ENCODE data around the gene NTSR1.
A peak's percentile ranks its signal among the peaks of the same experiment; 100 is the strongest.

The NTSR1 gene

DNA sequence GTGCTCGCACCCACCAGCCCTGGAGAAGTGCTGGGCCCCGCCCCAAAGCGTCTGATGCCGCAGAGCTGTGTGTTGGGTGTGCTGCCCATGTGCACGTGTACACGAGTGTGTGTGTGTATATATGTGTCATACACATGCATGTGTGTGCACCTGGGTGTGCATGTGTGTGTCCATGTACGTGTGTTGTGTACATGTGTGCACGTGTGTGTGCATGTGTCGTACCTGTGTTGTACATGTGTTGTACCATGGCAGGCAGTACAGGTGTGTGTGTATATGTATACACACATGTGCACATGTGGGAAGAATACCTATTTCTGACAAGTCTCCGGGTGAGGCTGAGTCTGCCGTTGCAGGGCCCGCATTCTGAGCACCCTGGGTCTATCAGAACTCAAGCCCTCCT lies 81.4 kb downstream of the NTSR1 start:
- Histone ChIP-seq H3K36me3 (ENCODE audit: control insufficient read depth, insufficient read depth, low read length) (no peaks in the 10 kb centered on the region), H3K9me3 (ENCODE audit: control insufficient read depth, low read length) (no peaks in the 10 kb centered on the region), H3K27me3 (ENCODE audit: control insufficient read depth, insufficient read depth, low read length) (peaks cover 5% of the 10 kb centered on the region), H3K4me1 (ENCODE audit: control insufficient read depth, insufficient read depth, low read length) (peaks cover 12% of the 10 kb centered on the region), H3K9ac (ENCODE audit: low read length) (no peak overlapping the region), H3K4me3 (ENCODE audit: low read length) (no peak overlapping the region)

DNA sequence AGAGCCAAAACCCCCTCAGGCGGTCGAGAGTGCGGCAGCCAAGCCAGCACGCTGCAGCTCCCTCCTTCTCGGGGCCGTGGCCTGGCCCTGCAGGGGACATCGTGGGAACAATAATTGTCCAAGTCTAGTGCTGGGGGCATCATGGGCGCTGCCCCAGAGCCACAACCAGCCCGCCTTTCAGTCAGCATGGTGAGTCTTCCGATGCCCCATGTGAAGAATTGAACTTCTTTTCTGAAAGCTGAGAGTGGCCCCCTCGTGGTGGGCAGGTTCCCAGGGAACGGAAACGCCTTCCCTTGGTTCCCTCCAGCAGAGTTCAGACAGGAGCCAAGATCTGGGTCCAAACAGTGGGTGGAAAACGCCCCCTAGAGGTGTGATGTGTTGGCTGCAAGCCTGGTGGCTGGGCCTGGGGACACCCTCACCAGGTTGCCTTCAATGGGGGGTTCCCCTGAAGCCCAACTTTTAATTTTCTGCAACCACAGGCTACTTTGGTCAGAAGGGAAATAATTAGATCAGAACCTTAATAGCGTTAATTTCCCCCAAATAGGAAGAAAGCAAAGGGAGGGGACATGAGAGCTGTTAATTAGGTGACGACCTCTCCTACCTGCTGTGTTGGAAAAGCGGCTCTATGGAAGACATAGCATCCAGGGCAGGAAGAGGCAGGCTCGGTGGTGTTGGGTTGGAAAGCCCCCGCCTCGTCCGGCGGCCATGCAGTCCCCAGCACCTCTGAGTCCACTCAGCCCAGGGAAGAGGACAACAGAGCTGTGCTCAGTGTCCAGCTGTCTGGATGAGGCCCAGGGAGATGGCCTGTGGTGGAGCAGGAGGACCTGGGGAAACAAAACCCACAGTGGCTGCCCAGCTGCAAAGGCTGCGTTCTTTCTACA lies 82.9 kb downstream of the NTSR1 start:
- Histone ChIP-seq H3K9ac (ENCODE audit: low read length) (no peak overlapping the region), H3K4me3 (ENCODE audit: low read length) (no peak overlapping the region)

DNA sequence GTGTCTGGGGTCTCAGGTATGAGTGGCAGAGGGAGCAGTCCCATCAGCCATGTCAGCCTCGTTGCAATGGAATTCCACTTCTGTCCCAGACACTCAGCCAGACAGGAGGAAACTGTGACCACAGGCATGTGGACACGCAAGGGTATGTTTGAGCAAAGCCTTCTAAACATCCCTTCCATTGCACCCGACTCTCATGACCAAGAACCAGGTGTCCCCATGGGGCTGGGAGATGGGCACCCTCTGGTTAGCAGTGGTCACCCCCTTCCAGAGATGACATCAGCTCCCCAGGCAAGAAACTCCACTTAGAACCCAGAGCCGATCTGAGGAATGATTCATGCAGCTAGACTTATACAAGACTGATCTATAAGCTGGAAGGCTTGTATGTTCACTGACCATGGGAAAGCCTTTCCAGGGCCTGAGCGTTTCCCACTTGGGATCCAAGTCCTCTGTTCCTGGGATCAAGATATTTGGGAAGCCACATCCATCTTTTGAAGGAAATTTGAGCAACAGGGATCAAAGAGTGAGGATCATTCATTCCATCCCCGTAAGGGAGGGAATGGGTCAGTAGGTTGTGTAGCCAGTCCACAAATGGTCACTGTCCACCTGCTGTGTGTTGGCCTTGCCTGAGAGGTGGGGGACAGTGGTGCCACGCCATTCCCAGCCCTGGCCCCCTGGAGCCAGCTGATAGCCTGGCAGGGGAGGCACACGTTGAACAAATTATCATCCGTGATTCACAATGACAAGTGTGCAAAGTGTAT lies 83.7 kb downstream of the NTSR1 start:
- H3K4me3 ChIP-seq (ENCODE audit: low read length) = no peak overlapping the region
- H3K9ac ChIP-seq (ENCODE audit: low read length) = no peak overlapping the region
- H3K36me3 ChIP-seq (ENCODE audit: control insufficient read depth, insufficient read depth, low read length) = no peaks in the 10 kb centered on the region
- H3K9me3 ChIP-seq (ENCODE audit: control insufficient read depth, low read length) = no peaks in the 10 kb centered on the region
- peaks cover 17% of the 10 kb centered on the region for H3K4me1 ChIP-seq (ENCODE audit: control insufficient read depth, insufficient read depth, low read length)
- peaks cover 5% of the 10 kb centered on the region for H3K27me3 ChIP-seq (ENCODE audit: control insufficient read depth, insufficient read depth, low read length)

More for the DNA sequence above, 82.9 kb downstream of the NTSR1 start:
- H3K36me3 ChIP-seq (ENCODE audit: control insufficient read depth, insufficient read depth, low read length) = no peaks in the 10 kb centered on the region
- H3K27me3 ChIP-seq (ENCODE audit: control insufficient read depth, insufficient read depth, low read length) = peaks cover 5% of the 10 kb centered on the region
- H3K9me3 ChIP-seq (ENCODE audit: control insufficient read depth, low read length) = no peaks in the 10 kb centered on the region
- peaks cover 12% of the 10 kb centered on the region for H3K4me1 ChIP-seq (ENCODE audit: control insufficient read depth, insufficient read depth, low read length)

DNA sequence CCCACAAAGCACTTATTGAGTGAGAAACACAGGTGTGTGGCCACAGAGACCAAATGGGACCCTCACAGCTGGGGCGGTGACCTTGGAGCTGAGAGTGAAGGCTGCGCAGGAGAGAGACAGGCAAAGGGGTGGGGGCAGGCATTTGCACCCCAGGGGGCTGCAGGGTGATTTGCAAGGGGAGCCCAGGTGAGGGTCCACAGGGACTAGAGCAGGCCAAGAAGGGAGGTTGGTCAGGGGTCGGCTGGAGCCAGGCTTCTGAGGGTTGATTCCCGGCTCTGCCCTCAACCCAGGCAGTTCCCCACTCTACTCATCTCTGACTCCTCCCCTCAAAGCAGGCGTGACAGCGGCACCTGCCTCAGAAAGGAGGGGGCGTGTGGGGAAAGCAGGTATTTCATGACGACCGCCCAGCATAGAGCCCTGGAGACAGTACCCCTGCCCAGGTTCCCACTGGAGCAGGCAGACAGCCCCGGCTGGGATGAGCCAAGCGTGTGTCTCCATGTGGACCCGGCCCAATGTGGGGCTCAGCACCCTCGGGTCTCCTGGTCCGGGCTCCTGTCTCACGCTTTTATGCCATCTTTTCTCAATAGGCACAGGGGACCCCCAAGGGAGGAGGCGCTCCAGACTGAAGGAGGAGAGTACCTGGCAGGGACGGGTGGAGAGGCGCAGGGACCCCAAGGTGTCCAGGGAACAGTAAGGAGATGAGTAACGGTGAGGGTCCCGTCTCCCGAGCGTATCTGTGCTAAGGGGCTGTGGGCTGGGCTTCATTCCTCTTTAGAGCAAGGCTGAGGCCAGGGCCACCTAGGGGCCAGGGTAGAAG lies 84.5 kb downstream of the NTSR1 start:
- Histone ChIP-seq H3K9ac (ENCODE audit: low read length) (peak overlapping the region; percentile 67), H3K27me3 (ENCODE audit: control insufficient read depth, insufficient read depth, low read length) (peaks cover 5% of the 10 kb centered on the region), H3K4me1 (ENCODE audit: control insufficient read depth, insufficient read depth, low read length) (peaks cover 25% of the 10 kb centered on the region), H3K36me3 (ENCODE audit: control insufficient read depth, insufficient read depth, low read length) (no peaks in the 10 kb centered on the region), H3K4me3 (ENCODE audit: low read length) (no peak overlapping the region), H3K9me3 (ENCODE audit: control insufficient read depth, low read length) (no peaks in the 10 kb centered on the region)

DNA sequence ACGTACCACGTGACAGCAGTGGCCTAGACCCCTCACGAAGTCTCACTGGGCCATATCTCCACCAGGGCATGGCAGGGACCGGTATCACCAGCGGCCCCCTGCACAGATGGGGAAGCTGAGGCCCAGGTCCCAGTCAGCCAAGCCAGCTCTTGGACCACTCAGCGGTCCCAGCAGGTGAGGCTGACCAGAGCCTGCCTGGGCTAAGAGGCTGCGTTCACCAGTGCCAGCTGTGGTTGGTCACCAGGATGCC lies 85.0 kb downstream of the NTSR1 start:
- peaks cover 5% of the 10 kb centered on the region for H3K27me3 ChIP-seq (ENCODE audit: control insufficient read depth, insufficient read depth, low read length)
- H3K9ac ChIP-seq (ENCODE audit: low read length) = peak overlapping the region; percentile 67
- H3K4me3 ChIP-seq (ENCODE audit: low read length) = no peak overlapping the region
- no peaks in the 10 kb centered on the region for H3K36me3 ChIP-seq (ENCODE audit: control insufficient read depth, insufficient read depth, low read length)
- H3K4me1 ChIP-seq (ENCODE audit: control insufficient read depth, insufficient read depth, low read length) = peaks cover 31% of the 10 kb centered on the region
- H3K9me3 ChIP-seq (ENCODE audit: control insufficient read depth, low read length) = no peaks in the 10 kb centered on the region

DNA sequence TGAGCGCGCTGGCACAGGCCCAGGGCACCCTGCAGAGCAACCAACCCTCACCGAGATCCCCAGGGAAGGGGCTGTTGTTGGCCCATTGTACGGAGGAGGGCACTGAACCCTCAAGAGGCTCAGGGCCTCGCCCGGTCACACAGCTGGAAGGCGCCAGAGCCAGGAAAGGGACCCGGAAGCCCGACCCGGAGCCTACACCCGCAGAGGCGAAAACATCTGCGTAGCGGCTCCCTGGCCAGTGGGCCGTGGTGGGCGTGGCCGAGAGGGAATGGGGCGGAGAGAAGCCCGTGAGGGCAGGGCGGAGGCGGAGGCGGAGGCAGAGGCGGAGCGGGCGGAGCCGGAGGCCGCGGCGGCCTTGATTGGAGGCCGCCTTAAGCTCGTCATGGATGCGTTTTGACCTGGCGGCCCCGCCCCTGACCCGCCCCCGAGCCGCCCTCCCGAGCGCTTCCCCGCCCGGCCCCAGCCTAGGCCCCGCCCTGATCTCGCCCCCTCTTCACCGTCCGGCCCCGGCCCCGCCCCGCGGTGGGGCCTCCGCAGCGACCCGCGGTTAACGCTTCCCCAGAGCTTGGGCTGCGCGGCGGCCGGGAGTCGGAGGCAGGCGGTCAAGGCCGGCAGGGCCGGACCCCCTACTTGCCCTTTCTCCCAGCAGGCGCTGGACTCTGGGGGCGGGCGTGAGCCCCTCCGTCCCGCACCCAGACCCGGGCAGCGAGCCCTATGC lies 85.5 kb downstream of the NTSR1 start:
- peak overlapping the region; percentile 71 for H3K9ac ChIP-seq (ENCODE audit: low read length)
- H3K36me3 ChIP-seq (ENCODE audit: control insufficient read depth, insufficient read depth, low read length) = no peaks in the 10 kb centered on the region
- H3K4me1 ChIP-seq (ENCODE audit: control insufficient read depth, insufficient read depth, low read length) = peaks cover 32% of the 10 kb centered on the region
- H3K27me3 ChIP-seq (ENCODE audit: control insufficient read depth, insufficient read depth, low read length) = peaks cover under 1% of the 10 kb centered on the region
- peak overlapping the region; percentile 49 for H3K4me3 ChIP-seq (ENCODE audit: low read length)
- H3K9me3 ChIP-seq (ENCODE audit: control insufficient read depth, low read length) = no peaks in the 10 kb centered on the region

DNA sequence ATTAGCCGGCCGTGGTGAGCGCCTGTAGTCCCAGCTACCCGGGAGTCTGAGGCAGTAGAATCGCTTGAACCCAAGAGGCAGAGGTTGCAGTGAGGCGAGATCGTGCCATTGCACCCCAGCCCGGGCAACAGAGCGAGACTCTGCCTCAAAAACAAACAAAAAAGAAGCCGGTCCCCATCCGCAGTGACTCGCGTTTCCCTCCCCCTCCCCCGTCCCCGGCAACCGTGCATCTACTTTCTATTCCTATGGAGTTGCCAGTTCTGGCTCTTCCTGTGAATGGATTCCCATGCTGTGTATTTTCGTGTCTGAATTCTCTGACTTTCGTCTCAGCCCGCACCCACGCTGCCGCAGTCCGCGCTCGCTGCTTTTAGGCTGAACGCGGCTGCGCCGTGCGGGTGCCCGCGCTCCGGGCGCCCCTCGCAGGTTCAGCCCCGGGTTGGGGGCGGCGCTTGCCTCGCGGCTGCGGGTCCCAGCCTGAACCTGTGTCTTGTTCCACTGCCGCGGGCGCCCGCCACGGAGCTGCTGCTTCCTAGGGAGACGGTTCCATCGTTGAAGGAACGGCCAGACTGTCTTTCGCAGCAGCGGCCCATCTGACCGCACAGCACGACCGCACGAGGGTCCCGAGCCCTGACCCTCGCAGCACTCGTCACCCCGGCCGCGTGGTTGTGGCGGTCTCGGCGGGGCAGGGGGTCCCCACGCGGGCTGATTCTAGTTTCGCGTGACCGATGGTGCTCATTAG lies 86.6 kb downstream of the NTSR1 start:
- H3K4me1 ChIP-seq (ENCODE audit: control insufficient read depth, insufficient read depth, low read length) = peaks cover 32% of the 10 kb centered on the region
- H3K9ac ChIP-seq (ENCODE audit: low read length) = peak overlapping the region; percentile 71
- no peaks in the 10 kb centered on the region for H3K36me3 ChIP-seq (ENCODE audit: control insufficient read depth, insufficient read depth, low read length)
- peak overlapping the region; percentile 49 for H3K4me3 ChIP-seq (ENCODE audit: low read length)
- H3K27me3 ChIP-seq (ENCODE audit: control insufficient read depth, insufficient read depth, low read length) = no peaks in the 10 kb centered on the region
- no peaks in the 10 kb centered on the region for H3K9me3 ChIP-seq (ENCODE audit: control insufficient read depth, low read length)

DNA sequence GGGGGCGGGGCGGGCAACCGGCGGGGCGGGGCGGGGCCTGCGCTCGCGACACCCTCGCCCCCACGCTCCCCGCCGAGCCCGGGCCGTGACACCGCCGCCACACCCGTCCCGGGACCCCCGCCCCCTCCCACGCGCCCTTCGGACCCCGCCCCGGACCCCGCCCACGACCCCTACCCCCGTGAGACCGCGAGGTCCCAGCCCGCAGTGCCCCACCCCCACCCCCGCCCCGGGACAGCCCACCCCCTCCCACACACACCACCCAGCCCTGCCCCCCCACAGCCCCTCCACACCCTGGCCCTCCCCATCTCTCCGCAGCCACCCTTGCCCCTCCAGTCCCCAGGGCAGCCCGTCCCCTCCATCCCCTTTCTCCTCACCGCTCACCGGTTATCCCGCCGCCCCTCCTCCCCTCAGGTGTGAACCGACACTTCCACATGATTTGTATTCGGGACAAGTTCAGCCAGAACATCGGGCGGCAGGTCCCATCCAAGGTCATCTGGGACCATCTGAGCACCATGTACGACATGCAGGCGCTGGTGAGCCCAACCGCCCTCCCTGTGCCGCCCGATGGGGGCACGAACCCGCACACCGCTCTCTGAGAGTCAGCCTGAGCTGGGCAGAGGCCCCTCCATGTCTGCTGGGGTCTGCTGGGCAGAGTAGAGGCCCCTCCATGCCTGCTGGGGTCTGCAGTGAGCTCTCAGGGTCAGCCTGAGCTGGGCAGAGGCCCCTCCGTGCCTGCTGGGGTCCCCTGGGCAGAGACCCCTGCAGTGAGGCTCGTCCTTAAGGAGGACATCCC lies 88.3 kb downstream of the NTSR1 start:
- no peaks in the 10 kb centered on the region for H3K36me3 ChIP-seq (ENCODE audit: control insufficient read depth, insufficient read depth, low read length)
- H3K9me3 ChIP-seq (ENCODE audit: control insufficient read depth, low read length) = no peaks in the 10 kb centered on the region
- H3K27me3 ChIP-seq (ENCODE audit: control insufficient read depth, insufficient read depth, low read length) = no peaks in the 10 kb centered on the region
- no peak overlapping the region for H3K4me3 ChIP-seq (ENCODE audit: low read length)
- peak overlapping the region; percentile 58 for H3K9ac ChIP-seq (ENCODE audit: low read length)
- peaks cover 32% of the 10 kb centered on the region for H3K4me1 ChIP-seq (ENCODE audit: control insufficient read depth, insufficient read depth, low read length)

DNA sequence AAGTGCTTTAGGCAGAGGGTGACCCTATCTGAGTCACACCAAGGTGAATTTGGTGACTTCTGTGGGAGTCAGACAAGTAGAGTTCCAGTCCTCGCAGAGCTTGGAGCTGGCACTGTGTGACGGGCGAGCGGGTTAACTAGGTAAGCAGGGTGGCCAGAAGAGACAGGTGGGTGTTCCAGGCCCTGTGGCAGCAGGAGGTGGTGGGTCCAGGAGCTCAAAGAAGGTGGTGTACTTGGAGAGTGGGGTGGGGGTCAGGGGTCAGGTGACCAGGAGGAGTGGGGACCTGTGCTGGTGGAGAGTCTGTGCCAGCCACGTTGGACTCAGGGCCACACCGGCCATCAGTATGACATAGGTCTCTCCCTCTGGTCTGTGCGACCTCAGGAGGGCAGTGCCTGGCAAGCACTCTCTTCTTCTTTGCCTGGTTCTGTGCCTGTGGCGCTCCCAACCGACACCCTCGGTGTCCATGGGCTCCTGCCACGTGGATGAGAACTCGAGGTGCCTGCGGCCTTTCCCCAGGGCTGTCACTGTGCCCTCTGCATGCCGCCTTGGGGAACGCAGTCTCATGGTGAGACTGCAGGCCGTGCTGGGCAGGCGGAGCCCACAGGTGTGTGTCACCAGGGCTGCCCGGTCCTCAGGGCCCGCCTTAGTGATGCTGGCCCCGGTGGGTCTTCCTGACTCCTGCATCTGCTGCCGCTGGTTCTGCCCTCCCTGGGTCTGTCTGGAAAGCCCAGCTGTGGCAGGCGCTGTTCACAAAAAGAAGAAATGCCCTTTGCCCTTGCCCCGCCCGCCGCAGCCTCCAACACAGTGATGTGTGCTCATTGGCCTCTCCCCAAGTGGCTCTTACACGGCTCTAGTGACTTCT lies 89.3 kb downstream of the NTSR1 start:
- Histone ChIP-seq H3K36me3 (ENCODE audit: control insufficient read depth, insufficient read depth, low read length) (no peaks in the 10 kb centered on the region), H3K4me3 (ENCODE audit: low read length) (no peak overlapping the region), H3K4me1 (ENCODE audit: control insufficient read depth, insufficient read depth, low read length) (peaks cover 32% of the 10 kb centered on the region), H3K9me3 (ENCODE audit: control insufficient read depth, low read length) (no peaks in the 10 kb centered on the region), H3K9ac (ENCODE audit: low read length) (peak overlapping the region; percentile 58), H3K27me3 (ENCODE audit: control insufficient read depth, insufficient read depth, low read length) (no peaks in the 10 kb centered on the region)

DNA sequence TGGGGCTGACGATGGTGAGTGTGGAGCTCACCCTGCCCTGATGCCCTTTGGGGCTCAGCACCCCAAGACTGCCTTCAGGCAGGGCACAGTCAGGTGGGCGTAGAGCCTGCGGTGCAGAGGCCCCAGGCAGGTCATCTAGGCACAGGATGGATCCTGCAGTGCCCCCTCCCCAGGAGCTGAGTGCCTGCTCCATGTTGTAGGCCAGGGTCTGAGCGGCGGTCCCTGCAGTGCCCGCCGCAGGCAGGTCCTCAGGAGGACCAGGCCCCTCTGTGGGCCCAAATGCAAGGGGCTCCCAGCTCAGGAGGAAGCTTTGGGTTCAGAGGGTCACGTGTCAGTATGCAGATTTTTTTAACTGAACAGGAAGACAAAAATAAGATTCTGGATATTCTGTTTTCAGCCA lies 90.4 kb downstream of the NTSR1 start:
- no peaks in the 10 kb centered on the region for H3K36me3 ChIP-seq (ENCODE audit: control insufficient read depth, insufficient read depth, low read length)
- no peak overlapping the region for H3K4me3 ChIP-seq (ENCODE audit: low read length)
- no peaks in the 10 kb centered on the region for H3K27me3 ChIP-seq (ENCODE audit: control insufficient read depth, insufficient read depth, low read length)
- H3K9me3 ChIP-seq (ENCODE audit: control insufficient read depth, low read length) = no peaks in the 10 kb centered on the region
- no peak overlapping the region for H3K9ac ChIP-seq (ENCODE audit: low read length)
- peaks cover 26% of the 10 kb centered on the region for H3K4me1 ChIP-seq (ENCODE audit: control insufficient read depth, insufficient read depth, low read length)

Measured in mucosa of stomach (tissue), 1 donor.